Esophagus squamous epithelium (tissue), 5 donors: ENCODE results near the gene LCTL. TPM values are rescaled to one million over a fixed set of nuclear protein-coding genes. Genes with fewer than 3 reads are reported as not detected.

Source experiments
- DNase-seq: peaks from one replicate; lab custom pipeline; 2025; lab: John Stamatoyannopoulos, UW
- H3K27ac ChIP-seq, 4 donors: fragments of 200-600 bp; sonication (generic); one replicate each; pipeline ENCODE4 v1.5.1; 2016 to 2019; ENCODE audit warnings: mild to moderate bottlenecking in 1 of 4
- H3K27me3 ChIP-seq, 4 donors: fragments of 200-600 bp; sonication (generic); 1 replicate in 3 of 4; 2 replicates in 1 of 4; pipeline versions ENCODE4 v1.5.1 to v1.6.0; 2017 to 2021; ENCODE audit warnings: antibody characterized with exemption in 1 of 4
- H3K36me3 ChIP-seq, 3 donors: fragments of 200-600 bp; sonication (generic); one replicate each; pipeline ENCODE4 v1.5.1; 2016 to 2019
- H3K4me1 ChIP-seq, 3 donors: fragments of 200-600 bp; sonication (generic); one replicate each; pipeline ENCODE4 v1.5.1; 2017 to 2019
- H3K4me3 ChIP-seq, 4 donors: fragments of 200-600 bp; sonication (generic); 1 replicate in 3 of 4; 2 replicates in 1 of 4; pipeline ENCODE4 v1.5.1; 2016 to 2019; ENCODE audit warnings: mild to moderate bottlenecking in 2 of 4, moderate library complexity in 1 of 4
- H3K9me3 ChIP-seq, 3 donors: fragments of 200-600 bp; sonication (generic); one replicate each; pipeline ENCODE4 v1.5.1; 2016 to 2019
- CTCF ChIP-seq, 6 experiments: fragments of 450-650 bp in 4 of 6; fragments of 200-600 bp in 2 of 6; sonication (generic) in 2 of 6; IDR thresholded peaks; one replicate each; pipeline ENCODE4 v1.5.1; 2016 to 2019; ENCODE audit warnings: antibody characterized with exemption in 6 of 6, mild to moderate bottlenecking in 4 of 6, moderate library complexity in 4 of 6
- POLR2A ChIP-seq, 4 donors: fragments of 450-650 bp; IDR thresholded peaks; one replicate each; pipeline ENCODE4 v1.6.1; 2017; ENCODE audit warnings: antibody characterized with exemption in 4 of 4, mild to moderate bottlenecking in 4 of 4, moderate library complexity in 3 of 4
- WGBS, 2 donors: methylation state at CpG; one replicate each; pipeline ENCODE4 v1.1.5; 2018; 5-methylcytosine and 5-hydroxymethylcytosine counted together
- intact Hi-C: fragments of 100-400 bp; cut with DNase I; formaldehyde crosslinking; loops from one replicate; pipeline ENCODE4 v1.15.0; 2022
- total RNA-seq, 4 donors: library from RNA; depleted of rRNA; stranded (reverse); fragments of >200 nt; gene quantifications; one replicate each; pipeline ENCODE4 v1.1.0, GENCODE V29; 2016
- donor health status: DM: yes; HTN: yes; CAD: no.

Gene LCTL
- total RNA-seq, 4 donors from 2014 or later, result not detected

GRCh38 chr15:66573348-66573718 is 7.5 kb upstream of the LCTL start:
- H3K9me3 ChIP-seq, result no peaks in the 10 kb centered on the region
- 83 to 90% methylated on average over 6 to 7 of the region's 7 CpGs for WGBS, 2 donors
- TF ChIP-seq POLR2A (IDR thresholded peaks at IDR 0.05) (no peak), CTCF (IDR thresholded peaks at IDR 0.05) (no peak)
- no peak overlapping the region for H3K4me3 ChIP-seq
- intact Hi-C loops, result no loop called here
- DNase-seq, result no peak
- H3K27me3 ChIP-seq, result no peaks in the 10 kb centered on the region
- no peaks in the 10 kb centered on the region for H3K36me3 ChIP-seq
- no peak overlapping the region for H3K27ac ChIP-seq
- no peaks in the 10 kb centered on the region for H3K4me1 ChIP-seq

- Histone ChIP-seq H3K36me3 (no peaks in the 10 kb centered on the region), H3K4me1 (peaks cover 0 to 2% (median 2%) of the 10 kb centered on the region in 3 donors), H3K27ac (no peak overlapping the region), H3K4me3 (no peak overlapping the region), H3K27me3 (no peaks in the 10 kb centered on the region), H3K9me3 (no peaks in the 10 kb centered on the region)
- TF ChIP-seq POLR2A (IDR thresholded peaks at IDR 0.05), result no peak
- no peak for TF ChIP-seq CTCF (IDR thresholded peaks at IDR 0.05)
- 87 to 100% methylated on average over 1 to 4 of the region's 4 CpGs for WGBS, 2 donors
- intact Hi-C loops, result no loop called here
- DNase-seq, result no peak
Observed at GRCh38 chr15:66572146-66572545, 6.3 kb upstream of the LCTL start.

GRCh38 chr15:66570842-66571478 is 5.2 kb upstream of the LCTL start:
- H3K27ac ChIP-seq, result no peak overlapping the region
- no peaks in the 10 kb centered on the region for H3K9me3 ChIP-seq
- no peaks in the 10 kb centered on the region for H3K36me3 ChIP-seq
- no peak overlapping the region for H3K4me3 ChIP-seq
- 81 to 85% methylated on average over 4 to 5 of the region's 6 CpGs for WGBS, 2 donors
- intact Hi-C loops, result no loop called here
- DNase-seq, result no peak
- H3K4me1 ChIP-seq, result peaks cover 0 to 6% (median 2%) of the 10 kb centered on the region in 3 donors
- no peaks in the 10 kb centered on the region for H3K27me3 ChIP-seq
- TF ChIP-seq POLR2A (IDR thresholded peaks at IDR 0.05), result no peak

- Histone ChIP-seq H3K27ac (no peak overlapping the region), H3K36me3 (no peaks in the 10 kb centered on the region), H3K27me3 (no peaks in the 10 kb centered on the region), H3K4me1 (peaks cover 0 to 6% (median 2%) of the 10 kb centered on the region in 3 donors), H3K4me3 (no peak overlapping the region), H3K9me3 (no peaks in the 10 kb centered on the region)
- 75 to 95% methylated on average over 2 of the region's 3 CpGs for WGBS, 2 donors
- intact Hi-C loops, result no loop called here
- TF ChIP-seq CTCF (IDR thresholded peaks at IDR 0.05), result no peak
- TF ChIP-seq POLR2A (IDR thresholded peaks at IDR 0.05), result no peak
- DNase-seq, result no peak
Observed at GRCh38 chr15:66570327-66570726, 4.5 kb upstream of the LCTL start.

GRCh38 chr15:66569461-66570137 is 3.8 kb upstream of the LCTL start:
- H3K36me3 ChIP-seq, result no peaks in the 10 kb centered on the region
- TF ChIP-seq CTCF (IDR thresholded peaks at IDR 0.05) (no peak), POLR2A (IDR thresholded peaks at IDR 0.05) (no peak)
- no peaks in the 10 kb centered on the region for H3K9me3 ChIP-seq
- DNase-seq, result no peak
- no peak overlapping the region for H3K4me3 ChIP-seq
- no peak overlapping the region for H3K27ac ChIP-seq
- intact Hi-C loops, result no loop called here
- H3K4me1 ChIP-seq, result peaks cover 0 to 6% (median 2%) of the 10 kb centered on the region in 3 donors
- no peaks in the 10 kb centered on the region for H3K27me3 ChIP-seq
- 77 to 80% methylated on average over 2 to 6 of the region's 9 CpGs for WGBS, 2 donors
